NT2/D1 (cell line): ENCODE results near the gene CRNN.

Experiments used
- DNase-seq: peaks from one replicate; pipeline ENCODE4 v3.0.0-alpha.2; 2011; ENCODE audit warnings: low read depth, low spot score
- H3K27me3 ChIP-seq: 2 replicates; pipeline ENCODE4 v1.6.0; 2011; ENCODE audit warnings: mild to moderate bottlenecking; ENCODE audit not compliant: insufficient read length, insufficient read depth
- H3K36me3 ChIP-seq: 2 replicates; pipeline ENCODE4 v1.6.1; 2011; ENCODE audit warnings: mild to moderate bottlenecking, low read length, mixed read lengths; ENCODE audit not compliant: insufficient read depth, insufficient read length
- H3K4me1 ChIP-seq: 2 replicates; pipeline ENCODE4 v1.5.1; 2011; ENCODE audit not compliant: insufficient read depth, insufficient read length
- H3K4me3 ChIP-seq: 2 replicates; pipeline ENCODE4 v1.5.1; 2011; ENCODE audit warnings: low read depth; ENCODE audit not compliant: insufficient read length
- H3K9ac ChIP-seq: 2 replicates; pipeline ENCODE4 v1.6.0; 2011; ENCODE audit warnings: low read depth; ENCODE audit not compliant: insufficient read length
- H3K9me3 ChIP-seq: 2 replicates; pipeline ENCODE4 v1.5.1; 2011; ENCODE audit warnings: mild to moderate bottlenecking, low read length; ENCODE audit not compliant: insufficient read depth
- SUZ12 ChIP-seq: IDR thresholded peaks from 2 replicates; pipeline ENCODE4 v1.6.1; 2011; ENCODE audit not compliant: insufficient read length, insufficient read depth; ENCODE audit errors: extremely low read depth
- YY1 ChIP-seq: IDR thresholded peaks from 2 replicates; pipeline ENCODE4 v1.6.1; 2011; ENCODE audit not compliant: insufficient read length, insufficient read depth
- ZNF274 ChIP-seq: IDR thresholded peaks from 2 replicates; pipeline ENCODE4 v1.6.1; 2011; ENCODE audit warnings: mild to moderate bottlenecking, low read depth, low read length

The CRNN gene

GRCh38 chr1:152367436-152367835 is 46.6 kb downstream of the CRNN start:
- TF ChIP-seq SUZ12 (no peak), ZNF274 (no peak), YY1 (no peak)
- Histone ChIP-seq H3K36me3 (no peaks in the 10 kb centered on the region), H3K9ac (no peak overlapping the region), H3K9me3 (peaks cover 10% of the 10 kb centered on the region; the same call in 1 of the 2 replicates), H3K4me3 (no peak overlapping the region), H3K4me1 (no peaks in the 10 kb centered on the region), H3K27me3 (no peaks in the 10 kb centered on the region)
- DNase-seq: no peak

- no peaks in the 10 kb centered on the region for H3K36me3 ChIP-seq
- TF ChIP-seq SUZ12 (no peak), ZNF274 (no peak), YY1 (no peak)
- no peak within 1 kb of the TSS for H3K4me3 ChIP-seq
- no peaks in the 10 kb centered on the region for H3K27me3 ChIP-seq
- no peak for DNase-seq
- H3K9me3 ChIP-seq: no peaks in the 10 kb centered on the region; the same call in 1 of the 2 replicates
- H3K4me1 ChIP-seq: no peaks in the 10 kb centered on the region
- no peak within 1 kb of the TSS for H3K9ac ChIP-seq
These were observed 54.2 kb downstream of the CRNN start, which contains the start of gene FLG2 for GRCh38 chr1:152359906-152360305. Gene FLG2, minus strand, starts transcription at chr1:152360006. Its CDS starts 1,122 bp downstream, at chr1:152358884.
